Esophagus mucosa (tissue), 1 donor: ENCODE measurements around the gene KLK13. TPM values are rescaled to one million over a fixed set of nuclear protein-coding genes. Genes with fewer than 3 reads are reported as not detected.

Experiments
- ATAC-seq: fragments of 200-7000 bp; cut with Tn5 transposase; one replicate; pipeline ENCODE4 v1.9.1; 2020
- total RNA-seq: library from RNA; stranded (reverse); gene quantifications from one replicate; pipeline ENCODE4 v1.2.4, GENCODE V29; 2023
- donor health status: DM: yes; HTN: yes; CAD: no.

The KLK13 gene
- total RNA-seq, 1 donor from 2014 or later = 1,054 TPM

DNA sequence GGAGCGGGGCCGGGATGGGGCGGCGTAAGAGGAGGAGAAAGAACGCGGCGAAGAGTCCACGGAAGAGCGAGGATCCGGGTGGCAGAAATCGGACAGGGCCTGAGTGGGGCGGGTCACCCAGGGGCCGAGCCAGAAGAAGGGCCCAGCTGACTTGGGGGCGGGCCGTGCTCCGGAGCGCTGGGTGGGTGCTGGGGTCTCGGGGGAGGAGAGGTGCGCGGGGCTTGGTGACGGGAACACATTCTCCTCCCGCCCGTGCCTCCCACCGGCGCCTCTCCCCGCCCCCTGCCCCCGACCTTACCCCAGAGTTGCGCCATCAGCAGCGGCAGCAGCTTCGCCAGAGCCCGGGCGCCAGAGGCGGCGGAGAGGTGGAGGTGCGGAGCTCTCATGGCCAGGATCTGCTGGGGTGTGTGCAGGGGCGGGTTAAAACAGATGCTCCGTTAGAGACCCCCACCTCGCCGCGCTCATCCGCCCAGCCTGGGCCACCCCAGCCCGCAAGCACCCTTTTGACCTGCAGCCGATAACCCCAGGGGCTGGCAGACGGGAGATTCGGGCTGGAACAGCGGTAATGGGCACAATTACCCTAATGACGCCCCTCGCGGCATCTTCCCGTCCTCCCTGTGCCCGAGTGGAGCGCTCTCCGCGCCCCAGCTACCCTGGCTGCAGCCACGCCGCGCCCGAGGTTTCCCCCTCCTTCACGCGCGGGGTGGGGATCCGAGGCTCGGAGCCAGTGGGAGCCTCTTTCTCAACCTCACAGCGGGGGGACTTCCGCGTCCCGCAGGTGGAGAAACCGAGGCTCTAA is 45.9 kb downstream of the KLK13 start:
- ATAC-seq = peak; percentile 59

DNA sequence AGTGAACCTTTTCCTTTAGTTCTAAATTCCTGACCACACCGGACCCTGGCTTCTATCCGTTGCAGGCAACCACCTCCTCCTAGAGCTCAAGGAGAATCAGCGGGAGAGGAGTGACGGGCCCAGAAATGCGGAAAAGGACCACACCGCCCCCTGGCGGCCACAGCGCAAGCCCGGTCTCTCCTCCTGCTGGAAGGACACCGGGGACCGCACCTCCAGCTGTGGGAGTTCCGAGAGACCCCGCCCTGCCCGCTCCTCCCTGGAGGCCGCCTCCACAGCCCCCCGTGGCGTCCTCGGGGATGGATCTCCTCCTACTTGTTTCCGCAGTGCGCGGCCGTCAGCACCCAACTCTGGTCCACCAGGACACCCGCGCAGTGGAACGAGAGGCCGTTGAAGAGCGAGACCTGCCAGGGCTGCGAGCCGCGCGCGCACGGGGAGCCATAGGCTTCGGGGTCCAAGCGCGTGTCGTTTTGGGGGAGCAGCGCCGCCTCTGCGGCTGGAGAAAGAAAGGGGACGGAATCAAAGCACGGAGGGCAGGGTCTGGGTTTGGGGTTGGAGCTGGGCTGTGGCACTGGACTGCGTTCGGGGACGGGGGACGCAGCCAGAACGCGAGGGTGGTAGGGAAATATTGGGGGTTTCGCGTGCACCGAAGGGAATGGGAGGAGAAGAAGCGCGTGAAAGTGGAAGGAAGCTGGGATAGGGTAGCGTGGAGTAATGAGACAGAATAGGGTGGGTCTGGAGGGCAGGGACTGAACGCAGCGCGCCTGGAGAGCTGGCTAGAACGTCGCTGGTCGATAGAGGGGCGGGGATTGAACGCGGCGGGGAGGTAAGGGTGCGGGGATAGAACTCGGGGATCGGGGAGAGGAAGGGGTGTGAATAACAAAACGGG is 47.9 kb downstream of the KLK13 start:
- peak; percentile 35 for ATAC-seq

- no peak for ATAC-seq
These were observed 49.1 kb downstream of the KLK13 start for GRCh38 chr19:51015691-51016267.

DNA sequence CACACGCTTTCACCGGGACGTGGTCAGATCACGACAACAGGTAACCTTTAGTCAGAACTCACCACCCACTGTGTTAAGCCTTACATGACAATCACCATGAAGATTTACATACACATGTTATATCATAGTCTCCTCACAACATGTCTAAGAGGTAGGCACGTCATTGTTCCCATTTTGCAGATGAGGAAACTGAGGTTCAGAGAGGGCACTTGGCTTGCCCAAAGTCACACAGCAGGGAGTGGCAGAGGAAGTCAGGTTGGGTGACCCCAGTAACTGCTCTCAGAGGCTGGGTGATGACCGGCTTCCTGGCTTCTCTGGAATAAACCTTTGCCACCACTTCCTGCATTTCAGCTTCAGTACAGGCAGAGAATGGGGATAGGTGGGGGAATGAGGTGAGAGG is 50.6 kb downstream of the KLK13 start:
- ATAC-seq = no peak

DNA sequence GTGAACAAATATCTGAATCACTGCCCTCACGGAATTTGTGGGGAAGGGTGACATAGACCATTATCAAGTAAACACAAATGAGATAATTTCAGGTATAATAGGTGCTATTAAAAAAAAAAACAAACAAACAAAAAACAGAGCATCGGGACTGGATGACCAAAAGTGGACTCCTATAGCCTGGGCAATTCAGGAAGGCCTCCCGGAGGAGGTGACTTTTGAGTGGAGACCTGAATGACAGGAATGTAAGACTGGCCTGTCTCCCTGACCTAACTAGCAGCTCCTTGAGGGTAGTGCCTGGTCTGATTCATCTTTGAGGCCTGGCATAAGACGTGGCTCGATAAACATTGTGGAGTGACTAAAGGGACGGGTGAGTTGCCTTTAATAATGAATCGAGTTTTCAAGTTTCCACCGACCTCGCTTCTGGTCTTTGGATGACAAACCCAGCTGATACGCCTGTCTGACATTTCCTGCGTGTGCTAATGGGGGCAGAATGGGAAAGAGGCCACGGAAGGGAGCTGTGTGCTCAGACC is 52.2 kb downstream of the KLK13 start:
- peak; percentile 19 for ATAC-seq

GRCh38 chr19:51010066-51010795 is 54.7 kb downstream of the KLK13 start:
- peak; percentile 77 for ATAC-seq

GRCh38 chr19:51009061-51009891 is 55.6 kb downstream of the KLK13 start:
- peak; percentile 22 for ATAC-seq

GRCh38 chr19:51007488-51007887 is 57.4 kb downstream of the KLK13 start:
- no peak for ATAC-seq

DNA sequence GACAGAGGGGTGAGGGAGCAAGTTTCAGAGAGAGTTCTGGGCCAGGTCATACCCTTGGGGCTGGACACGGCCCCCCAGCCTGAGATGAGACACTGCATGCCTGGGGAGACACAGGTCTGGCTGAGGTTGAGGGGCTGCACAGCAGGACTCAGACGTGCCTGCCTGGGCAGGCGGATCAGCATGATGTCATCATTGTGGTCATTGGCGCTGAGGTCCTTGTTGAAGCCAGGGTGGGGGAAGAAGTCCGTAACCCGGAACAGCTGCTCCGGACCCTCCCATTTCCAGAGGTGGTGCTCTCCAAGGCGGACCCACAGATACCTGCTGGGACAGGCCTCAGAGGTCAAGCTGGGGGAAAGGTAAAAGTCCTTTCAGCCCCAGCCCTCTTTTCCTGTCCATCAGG is 58.5 kb downstream of the KLK13 start:
- no peak for ATAC-seq

Other genes starting within 250 kb of the KLK13 start
- gene KLK1, start 241.3 kb downstream of the KLK13 start, total RNA-seq = 1.3 TPM
- gene KLK15, start 231.5 kb downstream of the KLK13 start, total RNA-seq = not detected
- gene KLK3, start 210.2 kb downstream of the KLK13 start, total RNA-seq = not detected
- not detected for gene KLK2, start 191.7 kb downstream of the KLK13 start, total RNA-seq
- gene KLK4, start 153.7 kb downstream of the KLK13 start, total RNA-seq = not detected
- 93.9 TPM for gene KLK5, start 112.1 kb downstream of the KLK13 start, total RNA-seq
- 106 TPM for gene KLK6, start 95.5 kb downstream of the KLK13 start, total RNA-seq
- 146 TPM for gene KLK7, start 81.2 kb downstream of the KLK13 start, total RNA-seq
- gene KLK8, start 63.5 kb downstream of the KLK13 start, total RNA-seq = 418 TPM
- 225 TPM for gene KLK10, start 45.4 kb downstream of the KLK13 start, total RNA-seq
- gene KLK11, start 38.5 kb downstream of the KLK13 start, total RNA-seq = 209 TPM
- 153 TPM for gene KLK12, start 30.1 kb downstream of the KLK13 start, total RNA-seq
- 0.68 TPM for gene KLK14, start 17.8 kb upstream of the KLK13 start, total RNA-seq
- 5.3 TPM for gene CTU1, start 43.3 kb upstream of the KLK13 start, total RNA-seq
- 0.48 TPM for gene SIGLEC9, start 59.8 kb upstream of the KLK13 start, total RNA-seq
- 0.44 TPM for gene SIGLEC7, start 77.2 kb upstream of the KLK13 start, total RNA-seq
- gene CD33, start 160.0 kb upstream of the KLK13 start, total RNA-seq = 0.40 TPM
- gene SIGLECL1, start 186.0 kb upstream of the KLK13 start, total RNA-seq = not detected
- gene IGLON5, start 246.6 kb upstream of the KLK13 start, total RNA-seq = not detected